Activated CD4-positive, alpha-beta T cell treated with anti-CD3 and anti-CD28 coated beads, Interleukin-2, Interleukin-4, amounts not matched to agents 100 ng/mL and 50 ng/mL, durations not matched to agents 16 hours and 8 hours (primary cell): ENCODE results near the gene MYOG.
A peak's percentile ranks its signal among the peaks of the same experiment; 100 is the strongest.

Experiments
- DNase-seq: peaks from one replicate; pipeline ENCODE4 v3.0.0-alpha.2; 2020; ENCODE audit warnings: low spot score

Gene MYOG

DNA sequence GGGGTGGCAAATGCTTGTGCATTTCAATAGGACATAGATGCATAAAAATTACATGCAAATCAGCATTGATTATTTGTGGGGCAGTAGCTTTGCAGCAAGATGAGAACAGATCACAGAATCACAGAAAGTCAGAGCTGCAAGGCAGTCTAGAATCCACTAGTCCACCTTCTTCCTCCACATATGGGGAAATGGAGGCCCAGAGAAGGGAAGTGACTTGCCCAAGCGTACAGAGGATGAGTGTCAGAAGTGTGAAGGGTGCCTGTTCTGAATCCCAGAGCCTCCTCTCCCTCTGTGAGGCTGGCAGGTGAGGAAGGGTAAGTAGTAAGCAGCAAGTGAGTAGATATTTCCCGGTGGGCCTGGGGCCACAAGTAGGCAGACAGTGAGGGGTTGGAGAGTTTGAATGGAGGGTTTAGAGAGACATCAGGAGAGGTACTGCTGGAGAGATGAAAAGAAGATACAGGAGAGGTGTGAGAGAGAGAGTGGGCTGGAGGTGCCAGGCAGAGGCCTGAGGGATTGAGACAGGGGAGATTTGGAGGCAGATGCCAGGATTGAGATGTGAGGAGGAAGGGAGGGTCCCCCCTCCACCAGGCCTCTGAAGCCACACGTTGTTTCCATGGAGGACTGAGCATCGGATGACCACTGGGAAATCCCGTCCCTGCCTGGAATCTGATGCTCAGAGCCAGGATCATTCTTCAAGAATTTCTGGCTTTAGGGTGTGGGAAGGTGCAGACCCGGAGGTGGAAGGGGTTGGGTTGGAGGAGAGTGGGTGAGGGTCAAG is 4.8 kb upstream of the MYOG start:
- DNase-seq, result no peak

DNA sequence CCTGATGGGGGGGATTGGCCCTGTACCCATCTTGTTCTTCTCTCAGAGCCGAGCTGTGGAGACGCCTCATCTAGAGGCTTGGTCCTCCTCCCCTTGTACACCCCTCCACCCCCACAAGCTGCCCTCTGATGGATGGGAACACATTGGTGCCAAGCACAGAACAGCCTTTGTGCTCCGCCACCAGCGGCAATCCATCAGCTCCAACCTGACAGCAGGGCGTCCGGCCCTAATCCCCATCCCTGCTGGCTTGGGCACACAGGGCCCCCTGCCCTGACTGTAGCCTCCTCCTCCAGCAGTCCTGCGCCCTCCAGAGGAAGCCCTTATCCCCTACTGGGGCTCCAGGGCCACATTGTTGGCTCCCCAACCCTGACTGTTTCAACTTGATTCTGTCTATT is 3.8 kb upstream of the MYOG start:
- DNase-seq, result no peak

DNA sequence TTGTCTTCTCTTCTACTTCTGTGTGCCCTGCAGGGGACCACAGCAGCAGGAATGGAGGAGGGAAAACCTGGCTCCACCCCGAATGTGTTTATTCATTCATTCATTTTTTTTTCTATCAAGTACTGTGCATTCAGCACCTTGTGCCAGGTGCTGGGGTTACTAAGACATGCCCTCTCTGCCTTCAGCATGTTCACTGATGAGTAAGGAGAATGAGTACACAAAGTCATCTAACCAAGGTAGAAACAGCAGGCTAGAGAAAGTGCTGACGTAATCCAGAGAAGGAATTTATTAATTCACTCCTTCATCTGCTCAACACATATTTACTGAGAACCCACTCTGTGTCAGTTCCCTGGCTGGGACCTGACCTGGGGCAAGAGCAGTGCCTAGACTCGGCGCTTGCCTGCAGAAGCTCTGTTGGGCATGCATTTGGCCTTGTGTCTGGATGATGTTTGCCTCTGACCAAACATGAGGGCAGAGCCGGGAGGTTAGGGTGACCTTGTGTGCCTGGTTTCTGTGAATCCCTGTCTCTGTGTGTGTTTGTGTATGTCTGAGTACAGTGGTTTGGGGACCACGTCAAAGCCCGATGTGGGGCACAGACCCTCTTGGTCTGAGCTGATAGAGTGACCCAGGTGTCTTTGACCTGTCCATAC is 3.3 kb upstream of the MYOG start:
- DNase-seq, result no peak

DNA sequence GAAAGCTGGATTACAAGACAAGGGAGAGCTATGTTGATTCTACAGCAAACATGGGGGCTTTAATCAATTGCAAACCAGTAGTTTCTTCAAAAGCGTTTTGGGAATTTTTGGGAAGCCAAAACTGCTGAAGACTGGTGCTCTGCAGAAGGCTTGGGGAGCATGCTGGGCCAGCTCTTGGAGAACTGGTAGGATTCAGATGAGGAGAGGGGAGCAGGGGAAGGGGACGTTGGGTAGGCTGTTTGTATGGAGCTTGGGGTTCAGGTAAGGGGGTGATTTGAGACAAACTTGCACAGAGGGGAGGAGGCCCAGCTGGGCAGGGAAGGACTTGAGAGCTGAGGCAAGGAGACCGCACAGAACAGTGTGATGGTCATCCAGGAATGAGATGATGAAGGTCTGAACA is 2.6 kb upstream of the MYOG start:
- DNase-seq, result no peak

DNA sequence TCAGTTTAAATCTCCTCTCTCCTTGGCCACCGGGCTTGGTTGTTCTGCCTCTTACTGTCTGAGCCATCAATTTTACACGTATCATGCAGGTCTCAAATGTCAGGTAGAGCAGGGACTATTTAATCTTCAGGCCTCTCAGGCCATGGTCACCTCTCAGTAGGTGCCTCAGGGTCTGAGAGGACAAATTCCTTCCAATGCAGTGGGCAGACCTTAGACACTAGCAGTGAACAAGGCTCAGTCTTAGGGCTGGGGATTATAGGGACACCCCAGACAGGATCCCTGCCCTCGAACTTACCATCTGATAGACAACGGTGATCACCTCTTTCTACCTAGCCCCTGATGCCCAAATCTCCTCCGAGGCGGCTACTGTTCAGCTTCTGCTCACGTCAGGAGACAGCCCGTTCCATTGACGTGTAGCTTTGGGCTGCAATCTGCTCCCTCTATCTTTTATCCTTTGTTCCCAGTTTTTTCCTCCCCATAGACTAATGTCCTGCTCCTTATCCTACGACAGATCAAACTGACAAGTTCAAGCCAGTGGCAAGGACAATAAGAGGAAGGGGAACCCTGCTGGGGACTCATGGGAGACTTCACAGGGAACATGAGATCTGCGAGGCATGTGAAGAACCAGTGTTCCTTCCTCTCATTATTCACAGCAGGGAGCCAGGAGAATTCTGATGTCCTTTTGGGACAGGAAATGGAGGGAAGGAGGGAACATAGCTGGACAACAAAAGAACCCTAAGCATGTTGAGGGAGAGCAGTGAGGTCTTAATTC is 1.4 kb upstream of the MYOG start:
- DNase-seq, result no peak

DNA sequence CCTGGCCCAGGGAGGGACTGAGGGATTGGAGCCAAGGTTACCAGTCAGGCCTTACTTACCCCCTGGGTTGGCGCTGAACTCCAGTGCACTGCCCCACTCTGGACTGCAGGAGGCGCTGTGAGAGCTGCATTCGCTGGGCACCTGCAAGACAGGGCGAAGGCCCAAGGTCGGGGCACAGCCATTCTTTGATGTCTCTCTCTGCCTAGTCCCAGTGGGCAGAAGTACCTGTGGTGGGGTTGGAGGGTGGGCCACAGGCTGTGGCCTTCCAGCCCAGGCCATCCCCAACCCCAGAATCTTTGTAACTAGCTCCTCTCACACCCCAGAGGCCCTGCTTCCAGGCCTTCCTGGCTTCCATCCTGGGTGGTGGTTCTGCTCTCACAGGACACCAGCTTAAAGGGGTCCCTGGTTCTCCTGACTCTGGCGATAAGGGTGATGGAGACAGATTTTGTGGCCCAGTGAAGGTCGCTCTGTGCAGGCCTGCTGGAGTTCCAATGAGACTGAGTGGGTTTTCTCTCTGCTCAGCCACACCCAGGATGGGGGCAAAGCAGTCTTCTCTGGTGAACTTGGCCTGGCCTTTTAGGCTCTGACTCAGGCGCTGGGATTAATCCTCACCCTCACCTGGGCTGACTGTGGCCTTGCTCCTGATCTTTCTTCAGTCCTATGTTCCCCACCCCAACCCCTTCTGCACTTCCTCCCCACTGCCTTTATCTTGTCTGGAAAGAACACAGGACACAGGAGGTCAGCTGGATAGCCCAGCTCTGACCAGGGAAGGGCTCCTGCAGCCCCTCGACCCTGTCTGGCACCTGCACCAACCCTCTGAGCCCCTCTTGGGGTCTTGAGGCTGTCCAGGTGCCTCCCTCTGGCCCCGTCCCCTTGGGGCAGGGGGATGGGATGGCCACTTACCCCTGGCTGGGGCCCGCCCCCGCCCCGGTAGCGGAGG is 954 bp downstream of the MYOG start:
- peak; percentile 39 for DNase-seq

DNA sequence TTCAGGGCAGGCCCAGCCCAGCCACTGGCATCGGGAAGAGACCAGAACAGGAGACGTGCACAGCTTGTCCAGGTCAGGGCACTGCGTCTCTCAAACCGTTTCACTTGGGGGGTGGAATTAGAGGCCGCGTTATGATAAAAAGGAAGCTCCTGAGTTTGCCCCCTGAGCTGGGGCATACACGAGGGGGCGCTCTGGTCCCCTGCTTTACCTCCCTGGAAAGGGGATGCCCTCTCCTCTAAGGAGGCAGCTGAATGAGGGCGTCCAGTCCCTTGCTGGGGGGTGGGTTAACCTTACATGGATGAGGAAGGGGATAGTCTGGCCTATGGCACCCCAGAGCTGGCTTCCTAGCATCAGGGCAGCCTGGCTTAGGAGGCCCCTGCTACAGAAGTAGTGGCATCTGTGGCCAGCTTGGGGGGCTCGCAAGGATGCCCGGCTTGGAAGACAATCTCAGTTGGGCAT is 2.3 kb downstream of the MYOG start:
- no peak for DNase-seq

DNA sequence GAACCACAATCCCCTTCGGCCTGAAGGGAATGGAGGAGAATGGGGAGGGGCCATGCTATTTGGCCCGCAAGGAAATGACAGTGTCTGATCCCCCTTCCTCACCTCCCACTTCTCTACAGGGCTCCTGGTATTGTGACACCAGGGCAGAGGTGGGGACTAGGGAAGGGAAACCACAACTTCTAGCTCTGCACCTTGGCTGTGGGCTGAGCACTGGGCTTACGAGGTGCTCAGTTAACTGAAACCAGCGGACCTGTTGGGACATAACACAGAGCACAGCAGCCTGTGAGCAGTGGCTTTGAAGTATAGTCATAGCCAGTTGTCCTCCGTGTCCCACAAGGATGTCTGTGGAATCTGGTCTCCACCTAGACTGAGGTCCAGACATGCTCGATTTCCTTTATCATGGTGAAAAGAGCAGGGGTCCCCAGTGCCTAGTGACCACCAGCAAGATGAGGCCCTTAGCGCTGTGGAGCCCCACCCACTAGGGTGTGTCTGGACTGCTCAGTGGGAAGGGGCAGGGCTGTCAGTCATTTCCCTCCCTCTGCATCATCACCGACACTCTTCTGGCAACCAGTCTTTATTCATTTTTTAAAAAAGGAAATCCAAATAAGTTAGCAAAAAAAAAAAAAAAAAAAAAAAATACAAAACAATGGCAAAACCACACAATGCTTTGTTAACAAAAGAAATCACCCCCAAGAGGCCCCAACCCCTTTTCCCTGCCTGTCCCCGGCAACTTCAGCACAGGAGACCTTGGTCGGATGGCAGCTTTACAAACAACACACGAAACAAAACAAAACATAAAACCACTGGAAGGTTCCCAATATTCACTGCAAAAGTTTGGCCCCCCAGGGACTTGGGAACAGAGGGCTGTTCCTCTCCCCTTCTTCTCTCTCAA is 3.0 kb downstream of the MYOG start:
- DNase-seq, result no peak

DNA sequence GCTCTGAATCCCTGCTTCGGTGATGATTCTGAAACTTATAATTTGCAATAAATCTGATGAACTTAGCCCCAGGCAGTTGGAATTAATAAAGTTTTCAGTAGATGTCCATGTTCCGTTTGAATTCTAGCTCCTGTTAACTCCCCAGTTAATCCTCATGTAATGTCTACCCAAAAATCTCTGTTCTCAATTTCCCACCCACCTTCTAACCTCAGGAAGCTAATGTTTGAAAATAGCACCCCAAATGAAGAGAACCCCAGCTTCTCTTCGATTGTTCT is 3.6 kb downstream of the MYOG start:
- DNase-seq, result no peak

DNA sequence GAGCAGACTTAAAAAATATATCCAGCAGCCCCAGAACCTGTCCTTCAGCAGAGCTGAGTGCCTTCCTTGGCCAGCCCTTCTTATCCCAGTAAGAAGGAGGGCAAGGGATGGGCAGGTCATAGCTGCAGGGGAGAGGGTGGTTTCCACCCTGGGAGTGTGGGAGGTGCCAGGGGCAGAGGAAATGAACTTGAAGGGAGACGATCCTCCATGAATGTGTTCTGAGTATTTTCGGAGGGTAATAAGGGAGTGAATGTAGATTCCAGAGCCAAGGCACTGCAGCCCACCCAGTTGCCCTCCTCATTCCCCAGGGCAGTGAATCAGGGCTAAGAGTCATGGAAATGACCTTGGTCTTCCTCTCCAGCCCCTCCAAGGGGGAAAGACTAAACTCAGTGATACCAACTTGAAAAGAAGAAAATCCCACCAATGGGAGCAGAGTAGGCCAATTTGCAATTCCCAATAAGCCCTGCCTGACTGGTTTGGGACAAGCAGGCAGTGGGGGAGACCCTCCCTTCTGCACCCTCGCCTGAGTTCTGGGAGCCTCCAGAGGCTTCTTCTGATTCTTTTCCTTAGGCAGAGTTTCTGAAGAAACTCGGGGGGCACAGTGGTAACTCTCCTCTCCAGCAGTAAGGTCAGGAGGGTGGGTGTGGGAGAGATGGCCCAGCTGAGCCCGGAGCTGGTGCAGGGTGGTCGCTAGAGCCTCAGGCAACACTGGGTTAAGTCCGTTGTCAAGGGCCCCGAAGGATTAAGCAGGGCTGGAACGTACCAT is 4.2 kb downstream of the MYOG start:
- DNase-seq, result no peak

DNA sequence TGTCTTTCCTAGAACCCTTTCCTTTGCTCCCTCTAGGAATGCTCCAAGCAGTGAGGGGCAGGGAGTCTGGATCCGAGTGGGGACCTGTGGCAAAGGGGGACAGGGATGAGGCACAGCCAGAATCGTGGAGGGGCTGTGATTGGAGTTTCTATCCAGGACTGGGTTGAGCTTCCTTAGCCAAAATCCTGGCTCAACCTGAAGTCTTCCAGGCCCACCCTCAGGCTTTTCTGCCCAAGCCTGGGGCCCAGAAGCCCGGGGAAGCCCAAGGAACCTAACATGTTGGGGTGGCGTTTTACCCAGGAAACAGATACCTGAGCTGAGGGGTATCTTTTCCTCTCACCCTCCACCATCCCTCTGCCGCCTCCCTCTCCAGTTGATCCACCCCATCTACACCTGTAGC is 5.4 kb downstream of the MYOG start:
- no peak for DNase-seq

DNA sequence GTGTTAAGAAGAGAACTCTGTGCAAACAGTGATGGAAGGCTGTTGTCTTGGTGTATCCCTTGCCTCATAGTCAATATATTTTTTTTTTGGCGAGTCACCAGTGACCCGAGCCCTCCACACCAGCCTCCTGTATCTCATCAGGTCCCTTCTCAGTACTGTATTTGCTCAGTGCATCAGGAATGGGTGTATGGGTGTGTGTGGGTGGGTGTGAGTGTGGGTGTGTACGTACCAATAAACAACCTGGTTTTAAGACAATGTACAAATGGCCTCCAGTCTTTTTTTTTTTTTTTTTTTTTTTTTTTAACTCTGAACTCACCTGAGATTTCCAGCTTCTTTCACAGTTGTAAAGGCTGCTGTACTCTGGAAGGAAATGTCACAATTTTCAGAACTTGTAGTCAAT is 7.3 kb downstream of the MYOG start:
- DNase-seq, result no peak

DNA sequence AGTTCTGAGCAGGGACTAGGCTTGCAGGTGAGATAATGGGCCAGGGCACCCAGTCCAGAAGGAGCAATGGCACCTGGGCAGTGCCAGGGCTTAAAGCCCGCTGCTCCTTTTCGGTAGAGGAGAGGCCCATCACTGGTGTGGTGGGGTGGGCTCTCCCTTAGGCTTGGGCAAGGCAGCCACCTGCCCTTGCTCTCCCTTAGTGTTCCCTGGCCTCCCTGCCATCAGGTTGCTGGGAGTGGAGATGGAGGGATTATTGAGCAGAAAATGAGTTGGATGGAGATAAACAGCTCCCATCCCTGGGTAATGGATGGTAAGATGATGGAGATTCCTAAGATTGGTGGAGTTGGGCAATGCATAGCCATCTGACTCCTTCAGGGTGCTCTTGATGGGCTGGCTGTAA is 7.9 kb downstream of the MYOG start:
- DNase-seq, result no peak

DNA sequence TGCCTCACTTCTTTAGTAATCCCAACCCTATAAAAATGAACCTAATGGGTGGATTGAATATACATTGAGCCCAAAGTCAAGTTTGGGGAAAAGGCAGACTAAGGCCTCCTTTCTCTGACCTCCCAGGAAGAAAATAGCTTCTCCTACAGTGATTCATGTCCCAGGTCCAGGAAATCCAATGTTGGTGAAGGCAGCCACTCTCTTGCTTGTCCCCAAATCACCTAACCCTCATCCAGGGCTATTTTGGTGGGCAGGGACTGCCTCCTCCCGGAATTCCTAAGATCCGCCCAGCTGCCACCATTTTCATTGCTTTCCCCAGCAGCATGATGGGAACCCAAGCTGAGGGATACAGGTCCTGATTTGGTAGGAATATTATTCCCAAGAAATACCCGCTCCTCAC is 8.4 kb downstream of the MYOG start:
- no peak for DNase-seq

DNA sequence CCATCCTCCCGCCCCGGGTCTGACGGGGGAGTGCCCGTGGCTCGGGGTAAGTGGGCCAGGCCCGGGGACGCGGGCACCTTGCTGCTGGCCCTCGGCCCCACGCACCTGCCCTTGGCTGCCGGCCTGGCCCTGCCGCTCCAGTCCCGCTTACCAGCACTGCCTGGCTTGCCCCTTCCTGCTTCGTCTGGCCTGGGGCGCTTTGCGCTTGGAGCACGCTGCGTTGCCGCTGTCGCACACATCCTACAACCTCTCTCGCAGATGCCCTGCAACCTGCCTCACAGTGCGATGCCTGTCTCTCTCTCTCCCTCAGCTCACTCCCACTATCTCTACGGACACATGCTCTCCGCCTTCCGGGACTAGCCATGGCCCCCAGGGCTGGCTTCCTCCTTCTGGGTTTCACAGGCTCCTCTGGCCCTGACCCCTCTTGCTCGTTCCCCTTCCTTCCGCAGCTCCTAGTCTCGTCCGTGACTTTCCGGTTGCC is 9.7 kb downstream of the MYOG start:
- DNase-seq, result no peak

DNA sequence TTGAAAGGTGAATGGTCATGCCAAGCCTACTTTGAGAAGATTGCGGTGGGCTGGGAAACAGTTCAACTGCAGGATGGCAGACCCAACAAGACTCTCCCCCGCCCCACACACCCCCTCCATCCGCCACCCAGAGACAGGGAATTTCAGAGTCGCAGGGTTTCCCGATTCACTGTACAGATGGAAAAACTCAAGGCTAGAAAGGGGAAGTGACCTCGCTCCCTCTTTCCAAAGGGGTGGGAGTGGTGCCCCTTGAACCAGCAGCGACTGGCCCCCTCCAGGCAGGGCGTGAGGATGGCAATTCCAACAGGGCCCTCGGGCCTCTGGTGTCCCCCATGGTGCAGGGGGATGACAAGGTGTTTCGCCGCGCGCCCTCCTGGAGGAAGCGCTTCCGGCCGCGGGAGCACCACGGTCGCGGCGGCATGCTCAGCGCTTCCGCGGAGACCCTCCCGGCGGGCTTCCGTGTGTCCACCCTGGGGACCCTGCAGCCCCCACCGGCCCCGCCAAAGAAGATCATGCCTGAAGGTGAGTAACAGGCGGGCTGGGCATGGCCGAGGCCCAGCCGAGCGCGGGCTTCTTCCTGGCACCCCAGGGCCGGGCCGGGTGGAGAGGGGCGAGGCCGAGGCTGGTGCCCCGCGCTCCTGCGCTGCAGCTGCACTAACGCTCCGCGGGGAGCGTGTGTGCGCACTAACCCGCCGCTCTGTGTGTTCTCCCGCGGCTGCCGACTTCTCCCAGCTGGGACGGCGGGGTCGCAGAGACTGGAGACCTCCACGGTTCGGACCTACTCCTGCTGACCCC is 10.4 kb downstream of the MYOG start:
- DNase-seq, result no peak

DNA sequence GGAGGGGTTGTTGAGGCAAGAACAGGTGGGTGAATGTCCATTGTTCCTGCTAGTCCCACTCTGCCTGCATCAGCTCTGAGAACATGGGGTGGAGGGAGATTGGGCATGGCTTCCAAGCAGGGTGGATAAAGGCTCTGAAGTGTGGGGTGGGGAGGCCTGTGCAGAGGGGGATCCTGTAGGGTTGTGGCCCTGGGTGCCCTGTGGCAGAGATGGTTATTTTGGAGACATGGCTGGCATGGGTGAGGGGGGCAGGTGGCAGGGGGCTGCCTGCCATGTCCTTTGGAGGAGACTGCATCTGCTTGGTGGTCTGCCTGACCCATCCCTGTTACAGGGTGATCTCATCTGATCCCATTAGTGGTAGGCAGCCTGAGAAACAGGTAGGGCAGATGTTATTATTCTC is 11.2 kb downstream of the MYOG start:
- DNase-seq, result no peak

DNA sequence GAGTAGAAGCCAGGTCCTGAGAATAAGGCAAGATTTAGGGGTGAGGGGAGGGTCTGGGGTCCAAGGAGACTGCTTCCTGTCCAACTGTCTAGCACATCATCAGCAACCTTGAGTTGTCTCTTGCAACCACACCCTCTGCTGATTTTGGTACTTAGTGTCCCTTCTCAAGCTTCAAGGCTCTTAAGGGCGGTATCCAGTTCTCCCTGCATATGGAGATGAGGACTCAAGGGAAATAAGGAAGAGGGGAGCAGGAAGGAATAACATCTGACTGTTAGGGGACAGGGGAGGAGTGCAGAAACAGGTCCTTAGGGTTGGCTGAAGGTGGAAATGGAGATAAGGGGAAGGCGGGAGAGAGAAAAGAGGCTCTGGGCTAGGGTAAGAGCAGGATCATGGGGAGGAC is 12.3 kb downstream of the MYOG start:
- DNase-seq, result no peak

DNA sequence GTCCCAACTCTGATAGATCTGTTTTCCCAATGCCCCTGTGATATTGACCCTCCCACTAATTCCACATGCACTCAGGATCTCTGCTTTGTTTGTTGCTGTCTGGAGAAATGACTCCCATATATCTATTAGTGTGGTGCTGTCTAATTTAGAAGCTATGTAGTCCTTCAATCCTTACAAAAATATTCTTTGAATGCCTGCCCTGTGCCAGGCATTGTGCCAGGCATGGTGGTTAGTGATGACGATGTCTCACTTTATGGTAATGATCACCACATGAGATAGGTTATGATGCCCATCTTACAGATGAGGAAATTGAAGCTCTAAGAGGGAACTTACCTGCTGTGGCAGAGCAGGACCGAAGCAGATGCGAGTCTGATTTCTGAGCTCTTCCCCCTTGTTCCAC is 12.9 kb downstream of the MYOG start:
- DNase-seq, result no peak
